ENCODE measurements around the gene KRT8.

GRCh38 chr12:52944683-52945388 is 40.0 kb upstream of the KRT8 start:
- TF ChIP-seq CTCF (IDR thresholded peaks at IDR 0.05 in 2 of 3, conservative IDR thresholded peaks at IDR 0.05 in 1 of 3; ENCODE audit: borderline replicate concordance in 1 of 3, insufficient read depth in 1 of 3, low read depth in 2 of 3, low read length in 2 of 3) (no peak), RAD21 (IDR thresholded peaks at IDR 0.05; ENCODE audit: low read depth) (no peak), POLR2AphosphoS5 (IDR thresholded peaks at IDR 0.05; ENCODE audit: low read depth, low read length) (no peak), EZH2phosphoT487 (IDR thresholded peaks at IDR 0.05; ENCODE audit: borderline replicate concordance) (no peak), CEBPB (IDR thresholded peaks at IDR 0.05; ENCODE audit: low read depth) (no peak), POLR2A (IDR thresholded peaks at IDR 0.05; ENCODE audit: borderline replicate concordance, extremely low read depth, insufficient read depth, insufficient read length) (no peak), SP1 (IDR thresholded peaks at IDR 0.05; ENCODE audit: low read depth) (no peak), REST (IDR thresholded peaks at IDR 0.05; ENCODE audit: low read depth) (no peak), MAX (IDR thresholded peaks at IDR 0.05) (no peak), EZH2 (IDR thresholded peaks at IDR 0.05) (no peak)
